HG02938 (cell line): ENCODE results near the gene LUZP2.

ENCODE experiments used
- ATAC-seq: cut with Tn5 transposase; IDR thresholded peaks from one replicate; pipeline ENCODE4 v1.9.1; 2021; ENCODE audit warnings: mild to moderate bottlenecking, moderate library complexity; ENCODE audit not compliant: unreplicated experiment

LUZP2 gene

DNA sequence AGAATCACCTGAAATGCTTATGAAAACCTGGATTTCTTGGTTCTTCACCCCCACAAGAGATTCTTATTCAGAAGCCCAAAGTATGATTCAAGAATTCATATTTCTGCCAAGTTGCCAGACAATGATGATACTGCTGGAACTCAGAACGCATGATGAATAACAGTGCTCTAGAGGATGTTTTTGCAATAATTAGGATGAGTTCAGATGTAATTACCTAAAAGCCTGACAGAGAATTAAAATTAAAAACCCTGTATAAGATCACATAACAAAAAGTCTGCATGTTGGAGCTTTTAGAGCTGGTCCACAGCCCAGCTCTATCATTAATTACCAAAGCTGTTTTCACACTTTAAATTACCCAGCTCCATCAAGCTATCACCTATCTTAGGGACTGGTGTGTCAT, 211.8 kb downstream of the LUZP2 start:
- no peak for ATAC-seq

DNA sequence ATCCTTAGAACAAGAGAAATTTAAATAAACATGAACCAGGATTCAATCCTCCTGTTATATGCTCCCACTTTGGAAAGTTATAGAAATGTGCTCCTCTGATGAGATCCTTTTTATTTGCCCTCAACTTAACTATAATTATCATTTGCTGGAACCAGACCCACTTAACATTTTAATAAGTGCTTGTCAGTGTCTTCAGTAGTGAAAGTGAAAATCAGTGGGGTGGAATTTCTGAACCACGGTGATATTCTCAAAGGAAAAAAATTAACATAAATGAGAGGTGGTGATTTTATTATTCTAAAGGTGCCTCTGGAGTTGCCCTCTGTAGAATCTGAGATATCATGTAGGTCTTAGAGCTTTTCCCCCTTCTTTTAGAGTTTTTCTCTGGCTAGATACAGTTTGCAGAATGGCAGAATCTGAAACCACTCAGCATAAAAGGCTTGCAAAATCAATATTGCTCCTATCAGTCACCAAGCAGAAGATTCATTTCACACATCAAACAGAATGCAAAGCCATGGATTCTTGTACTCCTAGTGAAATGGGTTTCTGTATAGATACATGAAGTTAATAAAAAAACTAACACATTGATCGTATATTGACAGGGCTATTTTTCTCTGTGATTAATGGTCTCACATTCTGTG, 213.2 kb downstream of the LUZP2 start:
- ATAC-seq, result no peak

DNA sequence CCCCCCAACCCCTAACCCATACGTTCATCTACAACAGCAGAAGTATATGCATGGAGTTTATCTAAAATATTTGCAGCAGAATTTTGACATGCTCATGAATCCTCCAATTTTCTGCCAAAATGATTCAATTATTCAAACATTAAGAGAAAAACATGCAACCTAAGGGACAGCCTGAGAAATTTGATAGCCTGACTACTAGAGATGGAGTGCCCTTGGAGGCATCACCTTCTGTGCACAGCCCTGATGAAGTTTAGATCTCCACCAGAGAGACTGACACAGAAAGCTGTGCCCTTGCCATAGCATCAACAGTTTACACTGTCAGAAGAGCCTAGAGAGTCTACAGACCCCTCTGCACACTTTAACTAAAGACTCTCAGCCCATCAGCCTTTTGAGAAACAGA, 217.7 kb downstream of the LUZP2 start:
- no peak for ATAC-seq

DNA sequence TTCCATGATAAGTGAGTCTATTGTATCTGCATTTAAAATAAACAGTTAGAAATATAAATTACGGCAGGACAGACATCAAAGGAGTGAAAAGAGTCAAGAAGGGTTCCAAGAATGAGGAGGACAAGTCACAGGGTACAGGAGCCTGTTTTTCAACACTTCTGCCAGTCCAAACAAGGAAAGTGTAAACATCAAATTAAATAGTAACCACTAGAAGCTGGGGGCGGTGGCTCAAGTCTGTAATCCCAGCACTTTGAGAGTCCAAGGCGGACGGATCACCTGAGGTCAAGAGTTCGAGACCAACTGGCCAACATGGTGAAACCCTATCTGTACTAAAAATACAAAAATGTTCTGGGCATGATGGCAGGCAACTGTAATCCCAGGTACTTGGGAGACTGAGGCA, 219.6 kb downstream of the LUZP2 start:
- ATAC-seq, result no peak

DNA sequence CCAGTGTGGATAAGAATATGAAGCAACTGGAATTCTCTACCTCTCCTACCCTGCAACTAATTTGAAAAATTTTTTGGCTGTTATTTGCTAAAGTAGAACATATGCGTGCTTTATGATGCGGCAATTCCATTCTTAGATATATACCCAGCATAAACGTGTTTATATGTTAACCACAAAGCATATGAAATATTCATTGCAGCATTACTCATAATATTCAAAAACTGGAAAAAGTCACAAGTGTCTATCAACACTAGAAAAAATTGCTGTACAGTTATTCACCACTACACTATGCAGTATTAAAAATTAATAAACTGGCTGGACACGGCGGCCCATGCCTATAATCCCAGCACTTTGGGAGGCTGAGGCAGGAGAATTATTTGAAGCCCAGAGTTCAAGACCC, 226.4 kb downstream of the LUZP2 start:
- ATAC-seq, result no peak

DNA sequence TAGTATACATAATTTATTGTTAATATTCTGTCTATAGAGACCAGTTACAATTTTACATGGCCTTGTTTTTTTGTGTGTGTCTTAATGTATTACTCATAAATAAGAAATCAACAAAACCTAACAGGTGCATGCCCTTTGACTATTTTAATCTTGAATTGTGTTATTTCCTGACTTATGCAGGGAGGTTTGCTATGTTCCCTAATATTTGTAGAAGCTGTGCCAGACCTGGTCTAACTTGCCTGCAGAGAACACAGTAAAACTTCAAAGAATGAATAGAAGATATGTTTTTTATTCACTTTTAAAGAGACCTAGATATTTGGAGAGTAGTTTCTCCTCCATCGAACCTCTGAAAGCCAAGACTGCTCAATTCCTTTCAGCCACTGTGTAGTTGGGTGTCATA, 234.7 kb downstream of the LUZP2 start:
- no peak for ATAC-seq

DNA sequence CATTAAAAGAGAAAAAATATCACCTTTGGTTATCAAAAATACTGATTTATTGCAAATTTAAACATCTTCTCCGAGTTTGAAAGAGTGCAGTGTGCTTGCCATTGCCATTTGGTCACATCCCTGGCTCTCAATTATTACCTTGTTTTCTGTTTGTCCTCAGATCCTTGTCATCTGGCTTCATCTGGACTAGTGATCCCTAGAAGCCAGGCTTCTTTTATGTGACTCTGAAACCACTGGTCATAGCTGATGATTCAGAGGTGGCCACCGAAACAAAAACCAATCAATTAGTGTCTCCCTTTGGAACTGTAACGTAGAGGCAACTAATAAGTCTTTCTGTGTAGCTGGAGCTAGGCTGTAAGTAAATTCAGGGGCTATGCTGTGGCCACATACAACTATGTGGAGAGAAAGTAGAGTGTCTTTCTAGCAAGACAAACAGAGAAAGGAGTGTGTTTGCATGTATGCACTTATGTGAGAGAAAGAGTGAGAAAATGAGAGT, 237.9 kb downstream of the LUZP2 start:
- no peak for ATAC-seq

DNA sequence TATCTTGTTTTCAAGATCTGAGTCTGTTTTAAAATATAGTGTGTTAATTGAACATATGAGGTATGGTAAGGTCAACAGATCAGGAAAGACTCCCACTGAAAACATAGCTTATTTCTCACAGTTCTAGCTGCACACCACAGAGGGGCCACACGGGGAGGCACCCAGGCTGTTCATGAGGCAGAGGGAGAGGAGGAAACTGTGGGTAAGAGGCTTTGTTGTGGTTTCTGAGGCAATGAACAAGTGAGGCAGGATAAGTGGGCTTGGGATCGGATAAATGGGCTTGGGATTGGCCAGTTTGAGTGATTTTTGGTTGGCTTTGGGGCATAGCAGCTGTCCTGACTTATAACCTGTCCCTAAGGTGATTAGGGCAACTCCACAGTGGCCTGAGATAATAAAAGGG, 242.1 kb downstream of the LUZP2 start:
- no peak for ATAC-seq

DNA sequence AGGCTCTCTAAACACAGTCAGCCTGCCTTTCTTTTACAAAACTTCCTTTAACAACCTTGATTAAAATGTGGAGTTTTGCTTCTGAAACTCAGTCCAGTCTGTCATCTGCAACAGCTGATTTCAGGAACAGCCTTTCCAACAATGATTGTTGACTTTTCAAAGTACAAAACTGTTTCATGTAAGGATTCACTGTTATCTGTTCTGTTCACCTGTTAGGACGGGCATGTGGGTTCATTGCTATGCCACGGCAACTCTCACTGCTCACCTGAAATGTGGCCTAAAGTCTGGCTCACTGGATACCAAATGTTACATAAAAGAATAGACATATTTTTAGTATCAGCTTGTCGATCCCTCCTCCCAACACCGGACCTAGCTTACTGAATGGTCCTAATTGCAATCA, 242.8 kb downstream of the LUZP2 start:
- no peak for ATAC-seq

DNA sequence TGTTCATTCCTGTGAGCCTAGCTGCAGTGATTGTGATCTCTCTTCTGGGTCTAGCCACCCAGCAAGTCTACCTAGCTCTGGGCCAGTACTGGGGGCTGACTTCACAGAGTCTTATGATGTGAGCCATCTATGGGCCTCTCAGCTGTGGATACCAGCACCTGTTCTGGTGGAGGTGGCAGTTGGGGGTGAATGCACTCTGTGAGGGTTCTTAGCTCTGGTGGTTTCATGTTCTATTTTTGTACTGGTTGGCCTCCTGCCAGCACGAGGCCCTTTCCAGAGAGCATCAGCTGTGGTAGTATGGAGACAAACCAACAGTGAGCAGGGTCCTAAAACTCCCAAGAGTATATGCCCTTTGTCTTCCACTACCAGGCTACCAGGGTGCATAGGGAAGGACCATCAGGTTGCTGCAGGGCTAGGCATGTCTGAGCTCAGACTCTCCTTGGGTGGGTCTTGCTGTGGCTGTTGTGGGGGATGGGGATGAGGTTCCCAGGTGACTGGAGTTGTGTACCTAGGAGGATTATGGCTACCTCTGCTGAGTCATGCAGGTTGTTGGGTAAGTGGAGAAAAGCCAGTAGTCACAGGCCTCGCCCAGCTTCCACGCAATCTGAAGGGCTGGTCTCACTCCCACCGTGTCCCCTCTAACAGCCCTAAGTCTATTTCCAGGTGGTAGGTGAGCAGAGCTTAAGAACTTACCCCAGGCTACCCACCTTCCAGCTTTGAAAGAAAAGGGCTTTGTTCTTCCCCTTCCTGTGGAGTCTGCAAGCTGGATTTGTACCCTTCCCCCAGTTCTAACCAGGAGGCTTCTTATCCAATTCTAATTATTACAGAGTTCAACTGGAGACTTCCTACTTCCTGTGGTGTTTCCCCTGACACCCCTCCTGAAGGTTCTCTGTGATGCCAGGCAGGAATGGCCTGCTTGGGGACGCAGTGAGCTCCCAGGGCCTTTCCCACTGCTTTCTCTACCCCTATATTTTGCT, 250.7 kb downstream of the LUZP2 start:
- no peak for ATAC-seq

DNA sequence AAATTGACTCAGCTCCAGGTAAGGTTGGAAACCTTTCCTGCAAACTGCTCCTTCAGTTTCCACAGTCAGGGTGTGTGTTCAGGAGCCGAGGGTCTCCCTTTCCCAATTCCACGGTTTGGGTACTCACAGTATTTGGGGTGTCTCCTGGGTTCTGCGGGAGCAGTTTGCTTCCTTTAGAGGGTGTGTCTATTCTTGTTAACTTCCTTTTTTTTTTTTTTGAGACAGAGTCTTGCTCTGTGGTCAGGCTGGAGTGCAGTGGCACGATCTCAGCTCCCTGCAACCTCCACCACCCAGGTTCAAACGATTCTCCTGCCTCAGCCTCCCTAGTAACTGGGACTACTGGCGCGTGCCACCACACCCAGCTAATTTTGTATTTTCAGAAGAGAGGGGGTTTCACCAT, 251.4 kb downstream of the LUZP2 start:
- no peak for ATAC-seq

DNA sequence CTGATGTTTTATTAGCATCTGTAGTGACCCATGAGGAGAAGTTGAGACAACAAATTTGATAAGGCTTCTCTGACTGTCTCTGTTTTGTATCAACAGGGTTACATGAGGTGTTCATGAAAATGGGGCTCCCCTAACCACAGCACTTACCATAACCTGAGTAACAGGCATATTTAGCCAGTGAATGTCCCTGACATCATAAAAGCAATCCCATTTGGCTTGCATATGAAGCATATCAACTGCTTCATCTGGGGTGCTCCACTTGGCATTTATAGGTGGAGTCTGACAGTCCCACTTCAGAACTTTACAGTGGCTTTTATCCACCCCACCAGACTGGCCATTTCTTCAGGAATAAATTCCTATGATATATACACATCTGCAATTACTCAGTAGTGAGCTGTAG, 257.6 kb downstream of the LUZP2 start:
- ATAC-seq, result no peak

DNA sequence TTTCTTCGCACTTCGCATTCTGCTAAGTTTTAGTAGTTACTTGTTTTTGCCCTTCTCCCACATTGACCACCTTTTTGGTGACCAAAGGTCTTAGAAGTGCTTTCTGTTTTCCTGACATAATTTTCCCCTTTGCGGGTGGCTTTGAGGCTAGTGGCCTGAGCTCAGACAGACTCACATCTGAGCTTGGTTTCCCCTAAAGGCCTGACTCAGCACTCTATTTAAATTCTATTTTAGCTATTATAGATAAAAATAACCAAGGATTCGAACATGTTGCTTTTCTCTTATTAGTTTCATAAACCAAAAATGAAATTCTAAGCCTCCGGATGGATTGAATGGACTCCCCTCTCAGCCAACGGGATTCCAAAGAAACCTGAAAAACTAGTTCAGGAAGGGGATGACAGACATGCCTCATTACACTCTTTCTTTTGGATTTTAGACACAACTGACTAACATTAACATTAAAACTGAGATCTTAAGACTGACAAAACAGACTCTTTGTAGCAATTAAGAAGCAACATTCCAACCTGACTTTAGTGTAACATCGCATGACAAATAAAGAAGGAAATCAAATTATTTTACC, 258.5 kb downstream of the LUZP2 start:
- ATAC-seq, result no peak

DNA sequence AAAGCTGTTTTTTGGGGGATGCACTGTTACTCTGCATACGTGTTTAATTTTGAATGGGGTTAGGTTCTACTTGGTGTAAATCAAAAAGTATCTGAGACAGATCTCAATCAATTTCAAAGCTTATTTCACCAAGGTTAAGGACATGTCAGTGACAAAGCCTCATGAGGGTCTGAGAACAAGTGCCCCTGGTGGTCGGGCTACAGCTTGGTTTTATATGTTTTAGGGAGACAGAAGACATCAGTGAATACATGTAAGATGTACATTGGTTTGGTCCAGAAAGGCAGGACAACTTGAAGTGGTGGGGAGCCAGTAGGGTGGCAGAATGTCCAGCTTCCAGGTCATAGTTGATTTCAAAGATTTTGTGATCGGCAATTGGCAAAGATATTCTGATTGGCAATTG, 262.9 kb downstream of the LUZP2 start:
- ATAC-seq, result no peak

DNA sequence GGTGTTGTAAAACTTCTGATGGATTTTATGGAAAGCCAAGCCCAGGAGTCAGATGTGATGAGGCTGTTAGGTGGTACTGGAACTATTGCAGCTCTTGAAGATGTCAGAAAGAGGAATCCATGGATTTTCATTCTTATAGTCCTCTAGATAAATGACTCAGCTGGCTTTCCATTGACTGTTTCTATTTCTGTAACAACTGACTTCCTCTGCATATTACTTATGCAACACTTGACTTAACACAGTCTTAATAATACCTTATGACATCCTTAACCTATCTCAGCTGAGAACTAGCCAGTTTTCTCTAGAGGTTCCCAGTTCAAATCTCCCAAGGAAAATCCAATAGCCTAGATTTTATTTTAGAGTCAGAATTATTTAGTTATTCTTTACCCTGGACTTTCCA, 263.8 kb downstream of the LUZP2 start:
- no peak for ATAC-seq

DNA sequence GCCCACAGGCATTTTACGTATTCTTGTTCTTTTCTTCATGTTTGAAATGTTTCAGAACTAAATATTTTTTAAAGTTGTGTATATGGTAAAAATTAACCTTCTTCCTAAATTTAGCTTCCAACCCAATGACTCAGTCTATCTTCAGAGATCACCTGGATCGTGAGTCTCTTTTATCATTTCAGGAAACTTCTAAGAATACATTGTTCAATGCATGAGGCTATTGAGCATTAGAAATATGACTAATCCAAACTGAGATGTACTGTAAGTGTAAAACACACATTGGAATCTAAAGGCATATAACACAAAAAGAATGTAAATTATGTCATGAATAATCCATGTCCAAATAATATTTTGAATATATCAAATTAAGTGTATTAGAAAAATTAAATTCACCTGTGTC, 265.2 kb downstream of the LUZP2 start:
- no peak for ATAC-seq

DNA sequence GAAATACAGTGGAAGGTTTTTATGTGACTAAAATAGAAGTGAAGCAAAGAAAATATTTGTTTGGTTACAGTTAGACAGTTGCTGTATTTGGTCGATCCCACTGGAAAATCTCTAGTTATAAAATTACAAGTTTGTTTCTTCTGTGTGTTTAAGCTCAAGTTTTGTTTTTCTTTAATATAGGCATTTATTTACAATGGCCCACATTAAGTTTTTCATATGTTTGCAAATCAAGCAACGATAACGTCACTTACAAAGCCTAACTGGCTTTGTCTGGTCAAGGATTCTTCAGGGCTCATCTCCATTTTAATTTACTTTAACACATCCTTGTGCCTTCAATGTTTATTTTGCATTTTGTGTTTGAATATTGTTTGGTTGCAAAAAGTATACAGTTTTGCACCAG, 270.6 kb downstream of the LUZP2 start:
- ATAC-seq, result no peak

DNA sequence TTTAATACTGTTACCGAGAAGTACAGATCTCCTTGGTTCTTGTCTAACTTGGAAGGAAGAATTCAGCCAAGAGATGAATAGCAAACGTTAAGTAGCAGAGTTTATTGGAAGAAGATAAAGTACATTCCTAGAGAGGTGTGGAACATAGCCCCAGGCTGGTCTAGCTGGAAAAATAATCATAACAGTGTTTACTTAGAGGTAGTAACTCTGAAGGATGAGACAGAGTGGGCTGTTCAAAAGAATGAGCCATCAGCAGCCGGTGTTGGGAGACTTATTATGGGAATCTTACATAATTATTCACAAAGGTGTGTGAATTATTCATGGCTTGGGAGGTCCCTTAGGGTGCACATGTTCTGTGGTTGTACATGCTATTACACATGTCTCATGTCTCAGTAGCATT, 276.5 kb downstream of the LUZP2 start:
- ATAC-seq, result no peak

DNA sequence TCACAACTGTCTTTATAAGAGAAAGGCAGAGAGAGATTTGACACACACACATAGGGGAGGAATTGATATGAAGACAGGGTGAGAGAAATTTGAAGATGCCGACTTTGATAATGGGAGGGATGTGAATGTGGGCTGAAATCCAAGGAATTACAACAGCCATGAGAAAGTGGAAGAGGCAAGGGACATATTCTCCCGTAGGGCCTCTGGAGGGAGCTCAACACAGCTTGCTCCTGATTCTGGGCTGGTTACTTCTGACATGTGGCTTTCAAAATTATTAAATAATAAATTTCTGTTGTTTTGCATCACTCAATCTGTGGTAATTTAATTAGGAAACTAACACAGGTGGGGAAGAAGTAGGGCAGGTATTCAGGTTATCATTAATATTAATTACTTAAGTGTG, 282.9 kb downstream of the LUZP2 start:
- ATAC-seq, result no peak

DNA sequence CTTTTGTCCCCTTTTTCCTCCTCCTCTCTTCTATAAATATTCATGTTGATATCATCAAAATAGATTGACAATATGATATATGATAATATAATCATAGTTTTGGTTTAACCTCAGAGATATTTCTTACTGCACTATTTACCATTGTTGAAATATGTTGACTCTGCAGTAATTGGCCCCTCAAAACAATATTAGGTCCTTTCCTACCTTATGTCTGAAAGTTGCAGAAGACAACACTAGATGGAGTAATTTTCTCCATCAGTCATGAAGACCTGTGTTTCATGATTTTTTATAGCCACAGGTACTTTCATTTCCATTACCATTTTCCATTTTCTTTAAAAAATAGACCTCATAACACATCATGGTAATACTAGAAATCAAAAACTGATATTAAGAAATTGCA, 284.4 kb downstream of the LUZP2 start:
- ATAC-seq, result no peak

DNA sequence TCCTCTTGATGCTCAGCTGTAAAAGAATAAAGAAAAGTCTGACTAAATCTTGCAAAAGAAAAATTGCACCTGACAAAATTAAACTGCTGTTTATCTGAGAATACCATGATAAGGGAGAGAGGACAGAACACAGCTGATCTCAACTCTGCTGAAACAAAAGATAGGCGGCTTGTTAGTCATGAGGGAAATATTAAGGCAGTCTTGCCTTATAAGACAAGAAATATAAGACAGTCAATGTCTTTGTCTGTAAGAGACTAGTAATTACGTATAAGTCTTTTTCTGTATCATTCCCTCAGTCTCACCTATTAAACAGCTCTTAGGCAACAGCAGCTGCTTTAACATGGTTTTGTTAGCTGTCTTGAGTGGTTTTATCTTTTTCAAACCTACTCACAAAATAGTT, 296.6 kb downstream of the LUZP2 start:
- ATAC-seq, result no peak

DNA sequence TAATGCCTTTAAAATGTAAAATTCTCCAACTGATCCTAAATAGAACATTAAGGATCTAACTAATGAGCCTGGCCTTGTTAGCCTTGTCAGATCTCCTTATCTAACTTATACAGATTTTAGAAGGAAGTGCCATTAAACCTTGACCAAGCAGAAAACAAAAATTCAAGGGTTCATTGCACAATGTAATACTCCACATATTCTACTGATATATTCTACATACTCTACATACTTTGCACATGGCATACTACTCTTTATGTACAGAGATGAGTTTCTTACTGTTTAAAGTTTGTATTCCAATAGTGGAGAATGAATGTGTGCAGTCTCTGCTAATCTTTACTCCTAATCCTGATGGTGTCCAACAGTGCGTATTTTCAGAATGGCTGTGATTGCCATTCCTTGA, 297.2 kb downstream of the LUZP2 start:
- no peak for ATAC-seq
